ENCODE data around the gene ITGA6.

ITGA6 gene
- 219 to 281 (median 243) reads per million in 4 donors for total RNA-seq

GRCh38 chr2:172427256-172427989, at the start of gene ITGA6:
Gene ITGA6, plus strand, starts transcription at chr2:172427586.
- DNase-seq = peak; percentile 67 to 82 (median 72)

- DNase-seq = no peak
These were observed 46.7 kb upstream of the ITGA6 start for GRCh38 chr2:172380436-172381274.

GRCh38 chr2:172381275-172382027, 45.9 kb upstream of the ITGA6 start:
- DNase-seq = no peak

- no peak for DNase-seq
These were observed 40.0 kb upstream of the ITGA6 start for GRCh38 chr2:172387361-172387760.

- DNase-seq = no peak
These were observed 37.6 kb upstream of the ITGA6 start for GRCh38 chr2:172389685-172390339.

- DNase-seq = no peak
These were observed 33.4 kb upstream of the ITGA6 start for GRCh38 chr2:172394002-172394401.

GRCh38 chr2:172395503-172395902, 31.9 kb upstream of the ITGA6 start:
- DNase-seq = no peak

- DNase-seq = no peak
These were observed 30.1 kb upstream of the ITGA6 start for GRCh38 chr2:172397148-172397834.

GRCh38 chr2:172398440-172398839, 28.9 kb upstream of the ITGA6 start:
- DNase-seq = no peak

- no peak for DNase-seq
These were observed 27.6 kb upstream of the ITGA6 start for GRCh38 chr2:172399765-172400164.

- no peak for DNase-seq
These were observed 25.2 kb upstream of the ITGA6 start for GRCh38 chr2:172402198-172402597.

GRCh38 chr2:172403402-172403801, 24.0 kb upstream of the ITGA6 start:
- DNase-seq = no peak

- no peak for DNase-seq
These were observed 23.4 kb upstream of the ITGA6 start for GRCh38 chr2:172403881-172404468.

- DNase-seq = no peak
These were observed 22.6 kb upstream of the ITGA6 start for GRCh38 chr2:172404824-172405223.

- DNase-seq = no peak
These were observed 21.7 kb upstream of the ITGA6 start for GRCh38 chr2:172405673-172406072.

GRCh38 chr2:172408143-172408766, 19.1 kb upstream of the ITGA6 start:
- DNase-seq = no peak

GRCh38 chr2:172409042-172409441, 18.3 kb upstream of the ITGA6 start:
- DNase-seq = no peak

- DNase-seq = no peak
These were observed 14.3 kb upstream of the ITGA6 start for GRCh38 chr2:172412984-172413492.

GRCh38 chr2:172415157-172415864, 12.1 kb upstream of the ITGA6 start:
- no peak for DNase-seq

GRCh38 chr2:172415865-172416183, 11.6 kb upstream of the ITGA6 start:
- DNase-seq = no peak
